A549 (cell line): ENCODE results near the gene C1orf21.

Experiments
- CBX2 ChIP-seq: fragments of 200-600 bp; sonication (generic); IDR thresholded peaks from 2 replicates; pipeline ENCODE4 v1.6.1; 2016; ENCODE audit warnings: low read depth, mild to moderate bottlenecking, borderline replicate concordance
- CTCF ChIP-seq: fragments of >200 bp; sonication (Bioruptor Twin); formaldehyde crosslinking; IDR thresholded peaks from 3 replicates; pipeline ENCODE4 v1.5.1; 2016
- HDAC2 ChIP-seq: fragments of 200-600 bp; sonication (generic); IDR thresholded peaks from 2 replicates; pipeline ENCODE4 v1.6.1; 2016
- JUNB ChIP-seq: fragments of >200 bp; sonication (Bioruptor Twin); formaldehyde crosslinking; IDR thresholded peaks from 2 replicates; pipeline ENCODE4 v1.6.1; 2016
- MAX ChIP-seq: IDR thresholded peaks from 2 replicates; pipeline ENCODE4 v1.6.1; 2012
- MAZ ChIP-seq: fragments of 150-350 bp; IDR thresholded peaks from 2 replicates; pipeline ENCODE4 v1.6.1; 2014; ENCODE audit warnings: antibody characterized with exemption, low read depth, low read length, borderline replicate concordance
- RFX5 ChIP-seq: fragments of 450-650 bp; IDR thresholded peaks from 2 replicates; pipeline ENCODE4 v1.7.1; 2014; ENCODE audit warnings: antibody characterized with exemption, mild to moderate bottlenecking, moderate library complexity
- SMC3 ChIP-seq: fragments of >200 bp; sonication (Bioruptor Twin); formaldehyde crosslinking; IDR thresholded peaks from 3 replicates; pipeline ENCODE4 v1.6.1; 2018; ENCODE audit warnings: inconsistent platforms
- ZFP36 ChIP-seq: fragments of 450-650 bp; IDR thresholded peaks from 2 replicates; pipeline ENCODE4 v1.6.1; 2014; ENCODE audit warnings: borderline replicate concordance; ENCODE audit not compliant: partially characterized antibody

GRCh38 chr1:184395937-184396480 lies 9.2 kb downstream of the C1orf21 start:
- TF ChIP-seq CTCF: no peak
- TF ChIP-seq HDAC2: no peak
- TF ChIP-seq CBX2: no peak
- no peak for TF ChIP-seq JUNB
- no peak for TF ChIP-seq MAZ
- no peak for TF ChIP-seq MAX
- TF ChIP-seq SMC3: no peak
- no peak for TF ChIP-seq ZFP36
- no peak for TF ChIP-seq RFX5
